ENCODE data around the gene TBC1D1. TPM values are rescaled to one million over a fixed set of nuclear protein-coding genes. Genes with fewer than 3 reads are reported as not detected.

The TBC1D1 gene
- total RNA-seq, 4 donors from 2014 or later, result 111 to 176 (median 142) TPM

DNA sequence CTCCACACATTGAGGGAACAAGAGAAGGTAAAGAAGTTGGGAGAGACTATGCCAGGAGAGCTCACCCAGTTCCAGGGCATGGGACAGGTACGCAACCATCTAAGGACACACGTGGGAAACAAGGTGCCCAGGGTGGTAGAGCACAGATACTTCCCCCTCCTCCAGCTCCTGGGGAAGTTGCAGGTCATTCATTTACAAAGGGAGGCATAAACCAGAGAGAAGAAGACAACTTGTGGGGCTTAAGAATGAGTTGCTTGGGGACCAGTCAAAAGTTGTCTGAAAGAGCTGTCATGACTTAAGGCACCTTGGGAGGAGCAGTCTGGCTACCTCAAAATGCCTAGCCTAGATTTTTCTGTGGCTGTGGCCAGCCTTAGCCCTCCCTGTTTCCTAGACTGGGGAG lies 255.5 kb downstream of the TBC1D1 start:
- H3K4me3 ChIP-seq, result no peak overlapping the region
- intact Hi-C loops (cut with DNase I; ENCODE audit: low total_unique reads) (no loop called here), in situ Hi-C loops (cut with MboI; ENCODE audit: low sequenced_read_pairs in 4 of 4) (no loop called here)
- no peaks in the 10 kb centered on the region for H3K9me3 ChIP-seq
- H3K27me3 ChIP-seq, result no peaks in the 10 kb centered on the region
- no peaks in the 10 kb centered on the region for H3K36me3 ChIP-seq
- ATAC-seq, result no peak
- no peak for DNase-seq
- TF ChIP-seq POLR2A (IDR thresholded peaks at IDR 0.05), result no peak
- TF ChIP-seq, protein P1, sequence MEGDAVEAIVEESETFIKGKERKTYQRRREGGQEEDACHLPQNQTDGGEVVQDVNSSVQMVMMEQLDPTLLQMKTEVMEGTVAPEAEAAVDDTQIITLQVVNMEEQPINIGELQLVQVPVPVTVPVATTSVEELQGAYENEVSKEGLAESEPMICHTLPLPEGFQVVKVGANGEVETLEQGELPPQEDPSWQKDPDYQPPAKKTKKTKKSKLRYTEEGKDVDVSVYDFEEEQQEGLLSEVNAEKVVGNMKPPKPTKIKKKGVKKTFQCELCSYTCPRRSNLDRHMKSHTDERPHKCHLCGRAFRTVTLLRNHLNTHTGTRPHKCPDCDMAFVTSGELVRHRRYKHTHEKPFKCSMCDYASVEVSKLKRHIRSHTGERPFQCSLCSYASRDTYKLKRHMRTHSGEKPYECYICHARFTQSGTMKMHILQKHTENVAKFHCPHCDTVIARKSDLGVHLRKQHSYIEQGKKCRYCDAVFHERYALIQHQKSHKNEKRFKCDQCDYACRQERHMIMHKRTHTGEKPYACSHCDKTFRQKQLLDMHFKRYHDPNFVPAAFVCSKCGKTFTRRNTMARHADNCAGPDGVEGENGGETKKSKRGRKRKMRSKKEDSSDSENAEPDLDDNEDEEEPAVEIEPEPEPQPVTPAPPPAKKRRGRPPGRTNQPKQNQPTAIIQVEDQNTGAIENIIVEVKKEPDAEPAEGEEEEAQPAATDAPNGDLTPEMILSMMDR (IDR thresholded peaks at IDR 0.05 in 4 of 5, conservative IDR thresholded peaks at IDR 0.05 in 1 of 5), result no peak
- no peak overlapping the region for H3K27ac ChIP-seq
- no peaks in the 10 kb centered on the region for H3K4me1 ChIP-seq

DNA sequence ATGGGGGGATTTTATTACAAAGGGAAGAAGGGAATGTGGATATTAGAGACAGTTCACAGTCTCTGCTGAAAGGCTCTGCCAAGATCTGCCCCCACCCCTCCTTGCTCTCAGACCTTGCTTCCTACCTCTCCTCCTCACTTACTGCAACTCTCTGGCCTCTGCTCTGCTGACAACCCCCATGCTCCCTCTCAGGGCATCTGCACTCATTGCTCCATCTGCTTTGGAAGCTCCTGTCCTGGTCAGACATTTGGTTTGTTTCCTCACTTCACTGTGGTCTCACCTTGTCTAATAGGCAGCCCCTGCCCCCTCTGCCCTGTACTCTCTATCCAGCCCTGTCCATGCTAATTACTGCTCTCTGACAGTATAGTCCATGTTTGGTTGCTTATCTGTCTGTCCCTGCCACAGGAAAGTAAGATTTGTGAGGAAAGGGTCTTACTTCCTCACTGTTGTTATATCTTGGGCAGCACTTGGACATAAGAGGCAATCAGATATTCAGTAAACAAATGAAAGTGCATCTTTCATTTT lies 258.6 kb downstream of the TBC1D1 start:
- intact Hi-C loops (cut with DNase I; ENCODE audit: low total_unique reads), result no loop called here

DNA sequence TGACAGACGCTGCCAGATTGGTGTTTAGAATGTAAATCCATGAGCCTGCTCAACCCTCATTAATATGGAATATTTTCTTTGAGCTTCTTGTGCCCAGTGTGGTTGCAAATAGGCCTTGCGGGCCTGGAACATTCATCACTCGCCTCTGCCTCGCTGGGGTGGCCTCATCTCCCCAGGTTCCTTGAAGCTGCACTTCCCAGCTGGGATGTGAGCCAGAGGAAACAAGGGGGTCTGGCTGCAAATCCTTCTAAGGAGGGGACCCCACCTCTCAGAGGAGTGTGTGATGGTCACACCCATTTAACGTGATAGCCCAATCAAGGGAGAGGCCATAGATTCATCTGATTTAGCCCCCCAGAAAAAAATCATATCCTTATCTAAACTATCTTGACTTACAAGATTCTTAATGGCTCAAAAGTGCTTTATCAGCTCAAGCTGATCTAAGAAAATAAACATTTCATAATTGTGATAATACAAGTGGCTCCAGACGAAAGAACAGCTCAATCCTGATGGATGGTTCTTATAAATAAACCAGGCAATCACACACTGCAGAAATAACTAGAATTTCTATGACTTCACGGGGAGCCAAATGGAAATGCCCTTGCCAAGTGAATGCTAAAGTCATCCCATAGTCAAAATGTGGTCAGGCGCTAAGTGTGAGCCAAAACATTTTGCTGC lies 259.2 kb downstream of the TBC1D1 start:
- Histone ChIP-seq H3K27ac (no peak overlapping the region), H3K4me3 (no peak overlapping the region), H3K4me1 (peaks cover 8 to 9% of the 10 kb centered on the region in 2 donors), H3K27me3 (no peaks in the 10 kb centered on the region), H3K9me3 (no peaks in the 10 kb centered on the region), H3K36me3 (no peaks in the 10 kb centered on the region)
- ATAC-seq (no peak), DNase-seq (no peak)
- intact Hi-C loops (cut with DNase I; ENCODE audit: low total_unique reads) (no loop called here), in situ Hi-C loops (cut with MboI; ENCODE audit: low sequenced_read_pairs in 4 of 4) (no loop called here)
- TF ChIP-seq, protein P1 (IDR thresholded peaks at IDR 0.05 in 4 of 5, conservative IDR thresholded peaks at IDR 0.05 in 1 of 5), result no peak
- TF ChIP-seq POLR2A (IDR thresholded peaks at IDR 0.05), result no peak

More for the DNA sequence above, 258.6 kb downstream of the TBC1D1 start:
- DNase-seq (no peak), ATAC-seq (no peak)
- no peaks in the 10 kb centered on the region for H3K9me3 ChIP-seq
- TF ChIP-seq, protein P1 (IDR thresholded peaks at IDR 0.05 in 4 of 5, conservative IDR thresholded peaks at IDR 0.05 in 1 of 5), result no peak
- no peak for TF ChIP-seq POLR2A (IDR thresholded peaks at IDR 0.05)
- H3K4me3 ChIP-seq, result no peak overlapping the region
- H3K4me1 ChIP-seq, result peaks cover 3 to 4% of the 10 kb centered on the region in 2 donors
- H3K27me3 ChIP-seq, result no peaks in the 10 kb centered on the region
- no peak overlapping the region for H3K27ac ChIP-seq
- in situ Hi-C loops (cut with MboI; ENCODE audit: low sequenced_read_pairs in 4 of 4), result no loop called here
- no peaks in the 10 kb centered on the region for H3K36me3 ChIP-seq

DNA sequence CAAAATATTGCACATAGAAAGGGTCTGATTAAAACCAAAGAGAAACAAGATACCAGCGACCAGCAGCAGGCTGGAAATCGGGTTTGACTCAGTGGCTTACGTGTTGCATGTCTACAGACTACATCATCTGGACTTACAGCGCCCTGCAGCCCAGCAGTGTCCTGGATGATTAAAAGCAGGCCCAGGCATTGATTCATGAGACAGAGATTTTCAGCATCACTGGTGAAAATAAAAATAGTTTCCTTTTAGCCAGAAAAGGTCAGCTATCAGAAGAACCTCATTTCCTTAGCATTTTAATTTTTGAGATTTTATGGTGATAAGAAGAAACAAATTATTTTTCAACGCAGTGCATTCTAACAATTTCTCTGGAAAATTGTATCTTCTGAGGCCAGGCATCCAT lies 259.9 kb downstream of the TBC1D1 start:
- intact Hi-C loops (cut with DNase I; ENCODE audit: low total_unique reads) (no loop called here), in situ Hi-C loops (cut with MboI; ENCODE audit: low sequenced_read_pairs in 4 of 4) (no loop called here)
- H3K9me3 ChIP-seq, result no peaks in the 10 kb centered on the region
- no peak for TF ChIP-seq POLR2A (IDR thresholded peaks at IDR 0.05)
- TF ChIP-seq, protein P1 (IDR thresholded peaks at IDR 0.05 in 4 of 5, conservative IDR thresholded peaks at IDR 0.05 in 1 of 5), result no peak
- no peaks in the 10 kb centered on the region for H3K27me3 ChIP-seq
- no peaks in the 10 kb centered on the region for H3K36me3 ChIP-seq
- peaks cover 9 to 13% of the 10 kb centered on the region in 2 donors for H3K4me1 ChIP-seq
- no peak for ATAC-seq
- H3K27ac ChIP-seq, result no peak overlapping the region
- DNase-seq, result no peak
- no peak overlapping the region for H3K4me3 ChIP-seq
